Globus pallidus (tissue), 1 donor: ENCODE results near the gene KDM2A.
"Not testable (repeated sequence)": the region's sequence is repeated elsewhere in the genome, so short reads cannot be mapped to it uniquely, and the experiment has no call there.

Source experiments
- DNase-seq: peaks from one replicate; pipeline ENCODE4 v3.0.0-alpha.2; 2015; ENCODE audit warnings: low spot score

The KDM2A gene

DNA sequence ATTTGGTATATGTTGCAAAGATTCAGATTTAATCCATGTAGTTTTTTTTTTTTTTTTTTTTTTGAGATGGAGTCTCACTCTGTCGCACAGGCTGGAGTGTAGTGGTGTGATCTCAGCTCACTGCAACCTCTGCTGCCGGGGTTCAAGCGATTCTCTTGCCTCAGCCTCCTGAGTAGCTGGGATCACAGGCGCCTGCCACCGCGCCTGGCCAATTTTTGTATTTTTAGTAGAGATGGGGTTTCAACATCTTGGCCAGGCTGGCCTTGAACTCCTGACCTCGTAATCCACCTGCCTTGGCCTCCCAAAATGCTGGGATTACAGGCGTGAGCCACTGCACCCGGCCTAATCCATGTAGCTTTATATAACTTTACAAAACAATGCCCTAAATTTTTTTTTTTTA, 49.8 kb downstream of the KDM2A start:
- DNase-seq = not testable (repeated sequence)

DNA sequence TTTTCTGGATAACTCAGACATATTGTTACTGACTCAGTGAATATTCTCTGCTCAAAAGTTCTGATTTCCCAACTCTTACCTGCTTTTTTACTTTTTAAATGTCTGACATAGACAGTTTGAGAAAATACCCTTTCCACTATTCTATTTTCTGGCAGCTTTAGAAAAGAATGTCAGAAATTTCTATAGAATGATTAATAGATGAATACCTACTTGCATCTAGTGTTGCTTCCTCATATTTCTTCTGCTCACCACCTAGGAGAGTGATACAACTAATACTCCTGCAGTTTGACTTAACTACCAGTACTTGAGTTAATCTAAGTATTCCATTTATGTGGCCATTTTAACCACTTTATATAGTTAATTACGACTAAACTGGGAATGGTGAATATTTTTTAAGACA, 55.2 kb downstream of the KDM2A start:
- no peak for DNase-seq

DNA sequence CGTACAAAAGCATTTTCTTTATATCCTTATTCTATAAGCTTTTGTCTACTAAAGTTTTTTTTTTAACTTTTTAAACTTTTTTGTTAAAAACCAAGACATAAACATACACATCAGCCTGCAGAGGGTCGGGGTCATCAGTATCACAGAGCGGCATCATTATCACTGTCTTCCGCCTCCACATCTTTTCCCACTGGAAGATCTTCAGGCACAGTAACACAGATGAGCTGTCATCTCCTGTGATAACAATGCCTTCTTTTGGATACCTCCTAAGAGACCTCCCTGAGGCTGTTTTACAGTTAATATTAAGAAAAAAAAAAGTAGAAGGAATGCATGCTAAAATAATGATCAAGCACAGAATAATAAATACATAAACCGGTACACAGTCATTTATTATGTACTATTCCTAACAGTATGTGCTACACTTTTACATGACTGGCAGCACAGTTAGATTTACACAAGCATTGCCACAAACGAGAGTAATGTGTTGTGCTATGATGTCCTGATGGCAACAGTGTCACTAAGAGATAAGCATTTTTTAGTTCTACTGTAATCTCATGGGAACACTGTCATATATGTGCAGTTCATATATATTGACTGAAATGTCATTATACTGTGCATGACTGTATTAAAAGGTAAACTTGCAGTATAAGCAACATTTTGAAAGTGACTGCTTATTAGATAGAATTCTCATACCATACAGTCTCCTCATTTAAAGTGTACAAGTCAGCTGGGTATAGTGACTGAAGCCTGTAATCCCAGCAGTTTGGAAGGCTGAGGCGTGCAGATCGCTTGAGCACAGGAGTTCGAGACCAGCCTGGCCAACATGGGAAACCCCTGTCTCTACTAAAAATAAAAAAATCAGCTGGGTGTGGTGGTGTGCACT, 58.6 kb downstream of the KDM2A start:
- no peak for DNase-seq

DNA sequence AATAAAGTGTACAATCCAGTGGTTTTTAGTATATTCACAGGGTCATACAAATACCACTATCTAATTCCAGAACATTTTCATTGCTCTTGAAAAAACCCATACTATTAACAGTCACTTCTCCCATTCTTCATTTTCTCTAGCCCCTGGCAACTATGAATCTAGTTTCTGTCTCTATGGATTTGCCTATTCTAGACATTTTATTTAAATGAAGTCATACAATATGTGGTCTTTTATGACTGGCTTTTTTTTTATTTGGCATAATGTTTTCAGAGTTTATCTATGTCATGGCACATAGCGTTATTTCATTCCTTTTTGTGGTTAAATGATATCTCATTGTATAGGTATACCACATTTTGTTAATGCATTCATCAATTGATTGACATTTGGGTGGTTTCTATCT, 59.4 kb downstream of the KDM2A start:
- no peak for DNase-seq

DNA sequence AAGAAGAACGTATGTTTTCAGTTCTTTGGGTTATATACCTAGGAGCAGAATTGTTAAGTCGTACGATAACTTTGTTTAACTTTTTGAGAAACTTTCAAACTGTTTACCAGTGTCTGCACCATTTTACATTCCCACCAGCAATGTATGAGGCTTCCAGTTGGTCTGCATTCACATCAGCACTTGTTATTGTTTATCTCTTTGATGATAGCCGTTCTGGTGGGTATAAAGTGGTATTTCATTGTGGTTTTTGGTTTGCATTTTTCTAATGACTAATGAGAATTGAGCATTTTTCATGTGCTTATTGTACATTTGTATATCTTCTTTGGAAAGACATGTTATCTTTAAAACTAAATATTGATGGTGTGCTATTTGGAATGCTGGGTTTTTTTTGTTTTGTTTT, 59.8 kb downstream of the KDM2A start:
- no peak for DNase-seq

DNA sequence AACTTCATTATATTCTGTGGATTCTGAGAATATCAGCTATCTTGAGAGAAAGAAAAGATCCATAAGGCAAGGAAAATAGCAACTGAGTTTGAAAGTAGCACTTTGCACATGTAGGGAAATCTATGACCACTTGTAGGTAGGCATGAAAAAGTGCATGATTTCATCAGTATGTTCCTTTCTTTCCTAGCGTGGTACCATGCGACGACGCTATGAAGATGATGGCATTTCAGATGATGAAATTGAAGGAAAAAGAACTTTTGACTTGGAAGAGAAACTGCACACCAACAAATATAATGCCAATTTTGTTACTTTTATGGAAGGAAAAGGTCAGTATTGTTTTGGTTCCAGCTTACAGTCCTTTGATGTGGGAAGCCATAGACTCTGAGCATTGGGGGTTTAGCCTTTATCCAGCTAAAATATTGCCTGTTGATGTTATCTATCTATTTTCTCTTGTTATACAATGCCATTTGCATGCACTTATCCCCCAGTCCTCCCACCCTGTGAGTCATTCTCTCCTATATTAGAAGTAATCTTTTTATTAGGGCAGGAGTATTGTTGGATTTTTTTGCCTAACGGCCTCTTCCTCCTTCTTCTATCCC, 60.9 kb downstream of the KDM2A start:
- DNase-seq = no peak

DNA sequence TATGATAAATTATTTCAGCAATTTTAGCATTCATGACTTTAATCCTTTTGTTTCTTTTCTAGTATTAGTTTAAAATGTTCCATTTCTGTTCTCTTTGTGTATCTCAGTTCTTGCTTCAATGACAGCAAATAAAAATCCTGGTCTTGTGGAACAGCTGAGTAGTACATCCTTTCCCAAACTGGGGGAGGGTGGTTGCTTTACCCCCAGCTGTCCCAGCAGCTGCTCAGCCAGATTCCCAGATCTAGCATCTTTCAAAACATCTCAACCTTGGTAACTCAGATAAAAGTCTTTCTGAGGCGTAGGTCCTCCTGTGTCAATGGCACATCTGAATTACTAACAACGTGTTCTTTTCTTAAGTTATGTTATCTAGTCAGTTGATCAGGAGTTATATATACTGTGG, 75.0 kb downstream of the KDM2A start:
- DNase-seq = no peak

DNA sequence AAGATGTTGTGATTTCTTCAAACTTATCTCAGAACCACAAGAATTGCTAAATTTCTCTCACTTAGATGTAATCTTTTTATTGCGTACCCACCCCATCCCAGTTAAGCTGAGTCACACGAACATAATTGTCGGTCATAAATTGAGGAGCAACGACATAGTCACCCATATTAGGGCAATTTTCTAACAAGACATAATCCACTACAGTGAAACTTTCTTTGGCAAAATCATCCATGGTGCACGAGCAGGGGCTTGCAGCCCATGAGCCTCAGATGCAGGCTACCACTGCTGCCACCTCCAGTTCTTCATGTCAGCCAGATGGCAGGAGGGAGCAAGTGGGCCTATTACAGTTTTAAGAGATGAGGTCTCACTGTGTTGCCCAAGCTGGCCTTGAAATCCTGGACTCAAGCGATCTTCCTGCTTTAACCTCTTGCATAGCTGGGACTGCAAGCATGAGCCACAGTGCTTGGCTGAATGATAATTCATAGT, 77.0 kb downstream of the KDM2A start:
- no peak for DNase-seq

DNA sequence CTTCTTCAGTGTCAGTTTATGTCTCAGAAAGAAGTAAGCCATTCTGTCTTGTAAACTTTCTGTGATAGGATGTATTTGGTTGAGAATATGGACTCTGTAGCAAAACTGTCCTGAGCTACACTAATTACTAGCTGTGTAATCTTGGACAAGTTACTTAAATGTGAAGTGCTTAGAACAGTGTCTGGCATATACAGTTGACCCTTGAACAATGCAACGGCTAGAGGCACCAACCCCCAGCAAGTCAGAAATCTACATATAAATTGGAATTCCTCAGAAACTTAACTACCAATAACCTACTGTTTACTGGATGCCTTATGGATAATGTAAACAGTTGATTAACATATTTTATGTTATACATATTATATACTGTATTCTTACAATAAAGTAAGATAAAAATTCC, 78.5 kb downstream of the KDM2A start:
- DNase-seq = no peak

DNA sequence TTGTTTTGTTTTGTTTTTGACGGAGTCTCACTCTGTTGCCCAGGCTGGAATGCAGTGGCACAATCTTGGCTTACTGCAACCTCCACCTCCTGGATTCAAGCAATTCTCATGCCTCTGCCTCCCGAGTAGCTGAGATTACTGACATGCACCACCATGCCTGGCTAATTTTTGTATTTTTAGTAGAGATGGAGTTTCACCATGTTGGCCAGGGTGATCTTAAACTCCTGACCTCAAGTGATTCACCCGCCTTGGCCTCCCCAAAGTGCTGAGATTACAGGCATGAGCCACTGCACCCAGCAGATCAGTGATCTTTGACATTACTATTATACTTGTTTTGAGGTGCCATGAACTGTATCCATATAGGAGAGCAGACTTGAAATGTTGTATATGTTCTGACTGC, 79.7 kb downstream of the KDM2A start:
- not testable (repeated sequence) for DNase-seq

DNA sequence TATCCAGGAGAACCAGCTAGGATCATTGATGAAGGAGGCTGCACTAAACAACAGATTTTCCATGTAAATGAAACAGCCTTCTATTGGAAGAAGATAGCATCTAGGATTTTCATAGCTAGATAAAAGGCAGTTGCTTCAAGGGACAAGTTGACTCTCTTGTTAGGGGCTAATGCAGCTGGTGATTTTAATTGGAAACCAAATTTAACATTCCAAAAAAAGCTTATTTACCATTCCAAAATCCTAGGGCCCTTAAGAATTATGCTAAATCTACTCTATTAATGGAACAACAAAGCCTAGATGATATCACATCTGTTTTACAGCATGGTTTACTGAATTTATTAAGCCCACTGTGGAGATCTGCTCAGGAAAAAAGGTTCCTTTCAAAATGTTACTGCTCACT, 80.7 kb downstream of the KDM2A start:
- DNase-seq = no peak

DNA sequence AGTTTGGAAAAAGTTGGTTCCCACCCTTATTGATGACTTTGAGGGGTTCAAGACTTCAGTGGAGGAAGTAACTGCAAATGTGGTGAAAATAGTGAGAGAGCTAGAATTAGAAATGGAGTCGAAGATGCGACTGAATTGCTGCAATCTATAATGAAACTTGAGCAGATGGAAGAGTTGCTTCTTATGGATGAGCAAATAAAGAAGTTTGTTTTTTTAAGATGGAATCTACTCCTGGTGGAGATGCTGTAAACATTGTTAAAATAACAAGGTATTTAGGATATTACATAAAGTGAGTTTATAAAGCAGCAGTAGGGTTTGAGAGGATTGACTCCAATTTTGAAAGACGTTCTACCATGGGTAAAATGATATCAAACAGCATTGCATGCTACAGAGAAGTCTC, 83.0 kb downstream of the KDM2A start:
- no peak for DNase-seq

DNA sequence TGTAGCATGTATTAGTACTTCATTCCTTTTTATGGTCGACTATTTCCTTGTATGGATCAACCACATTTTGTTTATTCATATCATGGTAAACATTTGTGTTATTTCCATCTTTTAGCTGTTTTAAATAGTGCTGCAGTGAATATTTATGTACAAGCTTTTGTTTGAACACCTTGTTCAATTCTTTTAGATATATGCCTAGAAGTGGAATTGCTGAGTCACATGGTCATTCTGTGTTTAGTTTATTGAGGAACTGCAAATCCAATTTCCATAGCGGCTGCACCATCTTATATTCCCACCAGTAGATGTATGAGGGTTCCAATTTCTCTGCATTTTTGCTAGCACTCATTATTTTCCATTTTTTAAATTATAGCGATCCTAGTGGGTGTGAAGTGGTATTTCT, 85.8 kb downstream of the KDM2A start:
- no peak for DNase-seq

DNA sequence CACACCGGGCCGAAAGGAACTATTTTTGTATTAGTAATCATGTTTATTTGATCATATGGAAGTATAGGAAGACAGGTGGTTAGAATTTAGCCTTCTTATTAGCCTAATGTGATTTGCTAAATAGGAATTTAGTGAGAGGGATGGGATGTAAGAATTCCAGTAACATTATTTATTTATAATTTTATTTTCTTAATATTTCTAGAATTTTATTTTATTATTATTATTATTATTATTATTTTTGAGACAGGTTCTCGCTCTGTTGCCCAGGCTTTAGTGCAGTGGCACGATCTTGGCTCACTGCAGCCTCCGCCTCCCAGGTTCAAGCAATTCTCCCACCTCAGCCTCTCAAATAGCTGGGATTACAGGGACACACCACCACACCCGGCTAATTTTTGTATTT, 90.2 kb downstream of the KDM2A start:
- not testable (repeated sequence) for DNase-seq

DNA sequence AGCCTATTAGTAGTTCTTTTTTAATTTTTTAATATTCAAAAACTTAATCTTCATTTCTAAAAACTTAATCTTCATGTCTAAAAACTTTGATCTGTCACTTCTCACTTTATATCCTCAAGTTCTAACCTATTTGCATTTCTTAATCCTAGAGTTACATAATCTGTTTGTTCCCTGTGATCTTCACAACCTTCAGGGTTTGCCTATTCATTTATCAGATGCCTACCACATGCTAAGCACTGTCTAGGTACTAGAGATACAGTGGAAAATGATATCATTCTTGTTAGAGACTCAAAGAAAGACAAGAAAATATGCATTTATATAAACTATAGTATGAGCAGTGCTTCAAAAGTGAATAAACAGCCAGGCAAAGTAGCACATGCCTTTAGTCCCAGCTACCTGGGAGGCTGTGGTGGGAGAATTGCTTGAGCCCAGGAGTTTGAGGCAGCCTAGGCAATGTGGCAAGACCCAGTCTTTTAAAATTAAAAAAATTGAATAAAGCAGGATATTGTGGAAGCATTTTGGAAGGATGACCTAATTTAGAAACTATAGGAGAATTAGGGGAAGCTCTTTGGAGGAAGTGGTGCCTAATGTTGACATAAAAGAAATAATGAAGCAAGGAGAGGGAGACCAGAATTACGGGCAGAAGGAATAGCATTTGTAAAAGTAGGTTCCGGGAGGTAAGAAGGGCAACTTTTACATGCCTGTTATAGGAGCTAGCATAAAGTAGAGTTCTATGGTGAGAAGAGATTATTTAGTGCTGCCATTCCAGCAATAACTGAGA, 92.8 kb downstream of the KDM2A start:
- DNase-seq = no peak

DNA sequence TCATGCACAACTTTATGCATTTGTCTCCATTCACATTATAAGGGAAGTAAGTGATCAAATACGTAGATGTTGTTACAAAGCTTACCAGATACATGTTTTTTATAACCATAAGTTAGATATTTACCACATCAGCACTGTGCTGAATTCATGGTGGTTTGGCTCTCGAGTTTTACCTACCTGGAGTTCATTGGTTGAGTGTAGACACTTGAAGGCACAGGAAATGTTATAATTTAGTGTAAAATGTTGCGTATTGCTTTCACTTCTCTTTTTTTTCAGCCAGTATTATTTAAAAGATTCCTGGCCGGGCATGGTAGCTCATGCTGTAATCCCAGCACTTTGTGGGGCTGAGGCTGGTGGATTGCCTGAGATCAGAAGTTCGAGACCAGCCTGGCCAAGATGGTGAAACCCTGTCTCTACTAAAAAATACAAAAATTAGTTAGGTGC, 94.1 kb downstream of the KDM2A start:
- DNase-seq = no peak

DNA sequence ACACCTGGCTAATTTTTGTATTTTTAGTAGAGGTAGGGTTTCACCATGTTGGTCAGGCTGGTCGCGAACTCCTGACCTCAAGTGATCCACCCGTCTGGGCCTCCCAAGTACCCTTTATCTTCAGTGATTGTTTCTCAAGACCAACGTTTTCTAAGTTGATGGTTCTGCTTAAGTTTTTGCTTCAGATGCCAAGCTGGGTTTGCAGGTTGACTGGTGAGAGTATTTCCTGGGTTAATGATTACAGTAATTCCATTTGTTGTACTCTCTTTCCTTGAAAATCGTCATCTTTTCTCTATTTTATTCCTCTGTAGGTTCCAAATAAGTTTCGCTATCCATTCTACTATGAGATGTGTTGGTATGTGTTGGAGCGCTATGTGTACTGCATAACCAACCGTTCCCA, 108.7 kb downstream of the KDM2A start:
- no peak for DNase-seq

DNA sequence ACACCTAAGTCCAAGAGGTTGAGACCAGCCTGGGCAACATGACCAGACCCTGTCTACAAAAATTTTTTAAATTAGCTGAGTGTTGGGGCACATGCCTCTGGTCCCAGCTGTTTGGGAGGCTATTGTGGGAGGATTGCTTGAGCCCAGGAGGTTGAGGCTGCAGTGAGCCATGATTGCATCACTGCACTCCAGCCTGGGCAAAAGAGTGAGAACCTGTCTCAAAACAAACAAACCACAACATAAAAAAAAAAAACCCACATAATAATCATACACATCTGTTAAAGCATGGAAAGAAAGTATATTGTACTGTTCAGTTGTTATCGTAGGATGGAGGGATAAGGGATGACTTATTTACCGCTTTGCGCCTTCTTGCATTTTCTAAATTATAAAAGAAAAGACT, 111.3 kb downstream of the KDM2A start:
- no peak for DNase-seq

DNA sequence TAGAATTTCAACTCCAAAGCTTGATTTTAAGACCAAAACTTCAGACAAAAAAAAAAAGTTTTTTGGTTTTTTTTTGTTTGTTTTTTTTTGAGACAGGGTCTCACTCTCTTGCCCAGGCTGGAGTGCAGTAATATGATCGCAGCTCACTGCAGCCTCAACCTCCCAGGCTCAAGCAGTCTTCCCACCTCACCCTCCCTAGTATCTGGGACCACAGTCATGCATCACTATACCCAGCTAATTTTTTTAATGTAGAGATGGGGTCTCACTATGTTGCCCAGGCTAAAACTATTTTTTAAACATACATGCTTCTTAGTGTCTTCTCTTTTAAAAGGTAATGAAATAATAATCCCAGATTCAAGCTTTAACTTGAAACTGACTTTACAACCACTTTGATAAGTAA, 111.8 kb downstream of the KDM2A start:
- DNase-seq = no peak

DNA sequence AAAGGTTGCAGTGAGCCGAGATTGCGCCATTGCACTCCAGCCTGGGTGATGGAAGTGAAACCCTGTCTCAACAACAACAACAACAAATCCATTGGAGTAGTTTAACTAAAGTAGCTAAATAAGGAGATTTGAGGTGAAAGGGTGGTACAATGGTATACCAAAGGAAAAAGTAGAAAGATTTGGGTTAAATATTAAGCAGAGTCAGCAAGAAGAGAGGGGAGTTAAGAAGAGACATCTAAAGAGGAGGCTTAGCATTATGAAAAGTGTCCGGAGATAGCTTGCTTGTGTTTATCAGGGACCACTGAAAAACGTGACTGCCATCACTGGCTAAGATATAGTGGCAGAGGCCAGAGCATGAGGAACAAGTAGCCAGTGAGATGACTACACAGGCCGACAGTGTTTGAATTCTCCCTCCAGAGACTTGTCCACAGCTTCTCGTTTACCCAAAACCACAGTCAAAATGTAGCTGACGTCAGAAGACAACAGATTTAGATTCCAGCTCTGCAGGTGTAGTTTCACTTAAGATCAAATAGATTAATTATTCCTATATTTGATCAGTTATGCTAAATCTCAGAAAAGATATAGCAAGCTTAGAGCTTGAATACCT, 114.6 kb downstream of the KDM2A start:
- no peak for DNase-seq

DNA sequence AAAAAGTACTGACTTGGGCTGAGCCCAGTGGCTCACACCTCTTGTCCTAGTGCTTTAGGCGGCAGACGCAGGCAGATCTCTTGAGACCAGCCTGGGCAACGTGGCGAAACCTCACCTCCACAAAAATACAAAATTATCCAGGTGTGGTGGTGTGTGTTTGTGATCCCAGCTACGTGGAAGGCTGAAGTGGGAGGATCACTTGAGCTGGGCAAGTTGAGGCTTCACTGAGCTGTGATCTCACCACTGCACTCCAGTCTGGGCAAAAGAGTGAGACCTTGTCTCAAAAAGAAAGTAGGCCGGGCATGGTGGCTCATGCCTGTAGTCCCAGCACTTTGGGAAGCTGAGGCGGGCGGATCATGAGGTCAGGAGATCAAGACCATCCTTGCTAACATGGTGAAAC, 115.5 kb downstream of the KDM2A start:
- DNase-seq = not testable (repeated sequence)

DNA sequence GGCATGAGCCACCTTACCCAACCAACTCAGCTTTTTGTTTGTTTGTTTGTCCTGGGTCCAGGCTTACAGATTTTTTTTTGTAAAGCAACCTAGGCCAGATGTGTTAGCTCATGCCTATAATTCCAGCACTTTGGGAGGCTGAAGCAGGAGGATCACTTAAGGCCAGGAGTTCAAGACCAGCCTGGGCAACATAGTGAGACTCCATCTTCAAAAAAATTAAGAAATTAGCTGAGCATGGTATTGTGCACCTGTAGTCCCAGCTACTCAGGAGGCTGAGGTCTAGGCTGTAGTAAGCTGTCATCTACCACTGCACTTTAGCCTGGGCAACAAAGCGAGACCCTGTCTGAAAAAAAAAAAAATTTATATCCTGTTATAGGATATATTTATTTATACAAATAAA, 118.5 kb downstream of the KDM2A start:
- no peak for DNase-seq
